ENCODE measurements around the gene RNF115.

Gene RNF115

GRCh38 chr1:145858901-145859490, 35.1 kb upstream of the RNF115 start, which contains the start of gene PIAS3:
Gene PIAS3 (minus strand): TSS chr1:145859081. CDS start chr1:145858990, 91 bp downstream.
- CTCF ChIA-PET: interaction anchor here (1.1 to 6.3 kb wide), 3 partner anchors 9 to 33 kb away, joined by 3 to 51 read pairs (median 9); partner anchors contain the start of gene NUDT17
- POLR2A ChIA-PET (ENCODE audit: low non-redundant PET): interaction anchor here (0.5 to 1.1 kb wide), 4 partner anchors 13 to 143 kb away, joined by 3 to 8 read pairs (median 4); partner anchors contain the start of genes ANKRD34A, NUDT17 and POLR3GL
- peak within 1 kb of the TSS; percentile 89 for H3K27ac ChIP-seq
- peak; percentile 99 for DNase-seq (ENCODE audit: low spot score)
- TF ChIP-seq CTCF (conservative IDR thresholded peaks at IDR 0.05; ENCODE audit: low read depth): no peak

GRCh38 chr1:145858238-145858900, 34.5 kb upstream of the RNF115 start:
- peak overlapping the region; percentile 89 for H3K27ac ChIP-seq
- ChIA-PET CTCF (interaction anchor here (1.1 to 6.3 kb wide), 3 partner anchors 9 to 34 kb away, joined by 3 to 51 read pairs (median 9); partner anchors contain the start of gene NUDT17), POLR2A (ENCODE audit: low non-redundant PET) (interaction anchor here (0.5 to 1.1 kb wide), 3 partner anchors 13 to 106 kb away, joined by 3 to 8 read pairs (median 4); partner anchors contain the start of genes ANKRD34A, NUDT17 and POLR3GL)
- peak; percentile 67 for DNase-seq (ENCODE audit: low spot score)
- no peak for TF ChIP-seq CTCF (conservative IDR thresholded peaks at IDR 0.05; ENCODE audit: low read depth)

- ChIA-PET POLR2A (ENCODE audit: low non-redundant PET) (no interaction called here), CTCF (interaction anchor here (1.1 to 6.3 kb wide), 2 partner anchors 11 to 175 kb away, joined by 3 to 51 read pairs; partner anchors contain the start of gene NUDT17)
- no peak for DNase-seq (ENCODE audit: low spot score)
- peak overlapping the region; percentile 1; the same call in 1 of the 2 replicates for H3K27ac ChIP-seq
- TF ChIP-seq CTCF (conservative IDR thresholded peaks at IDR 0.05; ENCODE audit: low read depth): no peak
Measured at GRCh38 chr1:145857170-145857569, 33.3 kb upstream of the RNF115 start.

GRCh38 chr1:145855426-145855948, 31.6 kb upstream of the RNF115 start:
- POLR2A ChIA-PET (ENCODE audit: low non-redundant PET): no interaction called here
- CTCF ChIA-PET: interaction anchor here (6.3 kb wide), 1 partner anchor 9 kb away, joined by 51 read pairs; the partner anchor contains the start of gene NUDT17

GRCh38 chr1:145849356-145850160, 25.7 kb upstream of the RNF115 start:
- CTCF ChIA-PET: interaction anchor here (0.6 kb wide), 1 partner anchor 9 kb away, joined by 3 read pairs; no protein-coding TSS in a partner anchor
- POLR2A ChIA-PET (ENCODE audit: low non-redundant PET): no interaction called here
- no peak; the same call in 1 of the 2 replicates for TF ChIP-seq CTCF (conservative IDR thresholded peaks at IDR 0.05; ENCODE audit: low read depth)
- DNase-seq (ENCODE audit: low spot score): no peak
- peak overlapping the region; percentile 15; the same call in 1 of the 2 replicates for H3K27ac ChIP-seq

More at GRCh38 chr1:145855426-145855948, 31.6 kb upstream of the RNF115 start:
- H3K27ac ChIP-seq: no peak overlapping the region
- no peak for DNase-seq (ENCODE audit: low spot score)
- no peak for TF ChIP-seq CTCF (conservative IDR thresholded peaks at IDR 0.05; ENCODE audit: low read depth)

Measured in RWPE1 (cell line).